CD4-positive, alpha-beta T cell treated with Interleukin-15 for 1 hour (primary cell): ENCODE results near the gene SPOP.
A peak's percentile ranks its signal among the peaks of the same experiment; 100 is the strongest.
"Not testable (repeated sequence)": the region's sequence is repeated elsewhere in the genome, so short reads cannot be mapped to it uniquely, and the experiment has no call there.

Experiments
- DNase-seq: peaks from one replicate; pipeline ENCODE4 v3.0.0-alpha.2; 2020

The SPOP gene

GRCh38 chr17:49570540-49571242, 107.2 kb downstream of the SPOP start:
- no peak for DNase-seq

DNA sequence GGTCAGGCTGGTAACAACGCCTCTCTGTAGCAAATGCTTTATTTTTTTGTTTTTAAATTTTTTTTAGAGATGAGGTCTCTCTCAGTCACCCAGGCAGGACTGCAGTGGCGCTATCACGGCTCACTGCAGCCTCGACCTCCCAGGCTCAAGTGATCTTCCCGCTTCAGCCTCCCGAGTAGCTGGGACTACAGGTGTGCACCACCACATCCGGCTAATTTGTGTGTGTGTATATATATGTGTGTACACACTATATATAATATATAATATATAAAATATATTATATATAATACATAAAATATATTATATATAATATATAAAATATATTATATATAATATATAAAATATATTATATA, 109.2 kb downstream of the SPOP start:
- DNase-seq, result not testable (repeated sequence)

GRCh38 chr17:49567871-49568694, 109.8 kb downstream of the SPOP start:
- DNase-seq, result peak; percentile 83

DNA sequence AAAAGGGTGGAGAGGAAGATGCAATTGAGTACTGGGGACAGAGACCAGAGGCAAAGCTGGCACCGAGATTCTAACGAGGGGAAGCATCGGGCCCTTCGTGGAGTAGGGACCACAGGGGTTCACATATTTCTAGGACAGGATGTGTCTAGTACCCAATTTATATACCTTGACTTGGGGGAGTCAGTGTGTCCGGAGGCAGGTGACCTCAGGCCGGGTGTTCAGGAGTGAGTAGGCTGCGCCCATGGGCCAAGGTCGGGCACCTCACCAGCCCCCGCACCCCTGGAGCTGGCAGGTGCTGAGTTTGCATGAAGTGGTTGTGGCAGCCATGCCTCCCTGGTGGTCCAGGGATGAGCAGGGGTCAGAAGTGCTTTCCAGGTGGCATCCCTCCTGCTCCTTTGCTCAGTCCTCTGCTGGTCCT, 110.8 kb downstream of the SPOP start:
- DNase-seq, result no peak

- no peak for DNase-seq
Observed at GRCh38 chr17:49566668-49567071, 111.2 kb downstream of the SPOP start.

- no peak for DNase-seq
Observed at GRCh38 chr17:49565948-49566491, 111.9 kb downstream of the SPOP start.

DNA sequence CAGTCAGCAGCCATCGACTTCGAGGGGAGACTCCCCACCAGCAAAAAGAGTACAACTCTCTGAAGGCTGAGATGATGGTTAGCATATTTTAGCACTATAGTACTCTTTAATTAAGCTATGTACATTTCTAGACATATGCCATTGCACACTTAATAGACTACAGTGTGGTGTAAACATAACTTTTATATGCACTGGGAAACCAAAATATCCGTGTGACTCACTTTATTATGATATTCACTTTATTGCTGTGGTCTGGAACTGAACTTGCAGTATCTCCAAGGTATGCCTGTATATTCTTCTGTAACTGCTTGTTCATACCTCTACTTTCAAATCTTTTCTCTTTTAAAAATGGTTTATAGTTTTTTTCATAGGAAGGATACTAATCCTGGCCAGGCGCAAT, 113.3 kb downstream of the SPOP start:
- DNase-seq, result no peak

DNA sequence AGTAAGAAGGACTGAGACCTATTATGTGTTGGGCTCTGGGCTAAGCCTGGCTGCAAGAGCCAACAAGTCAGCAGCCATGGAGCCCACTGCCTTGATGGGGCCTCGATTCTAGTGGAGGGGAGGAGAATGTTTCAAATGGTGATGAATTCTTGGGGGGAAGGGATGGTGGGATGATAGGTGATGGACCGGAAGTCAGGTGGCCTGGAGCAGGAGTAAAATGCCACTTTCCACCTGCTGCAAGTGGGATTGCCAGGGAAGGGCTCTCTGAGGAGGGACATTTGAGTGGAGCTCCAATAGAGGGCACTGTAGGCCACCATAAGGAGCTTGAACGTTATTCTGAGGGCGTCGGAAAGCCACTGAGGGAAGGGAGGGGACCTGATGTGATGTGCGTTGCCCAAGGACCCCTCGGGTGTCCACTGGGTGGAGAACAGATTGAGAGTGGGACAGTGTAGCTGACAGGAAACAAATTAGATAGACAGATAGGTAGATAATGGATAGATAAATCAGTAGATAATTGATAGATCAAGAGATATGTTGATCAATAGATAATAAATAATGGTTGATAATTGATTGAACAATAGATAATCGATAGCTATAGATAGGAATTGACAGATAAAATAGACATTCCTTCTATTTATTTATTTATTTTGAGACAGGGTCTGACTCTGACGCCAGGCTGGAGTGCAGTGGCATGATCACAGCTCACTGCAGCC, 120.4 kb downstream of the SPOP start:
- DNase-seq, result peak; percentile 35

DNA sequence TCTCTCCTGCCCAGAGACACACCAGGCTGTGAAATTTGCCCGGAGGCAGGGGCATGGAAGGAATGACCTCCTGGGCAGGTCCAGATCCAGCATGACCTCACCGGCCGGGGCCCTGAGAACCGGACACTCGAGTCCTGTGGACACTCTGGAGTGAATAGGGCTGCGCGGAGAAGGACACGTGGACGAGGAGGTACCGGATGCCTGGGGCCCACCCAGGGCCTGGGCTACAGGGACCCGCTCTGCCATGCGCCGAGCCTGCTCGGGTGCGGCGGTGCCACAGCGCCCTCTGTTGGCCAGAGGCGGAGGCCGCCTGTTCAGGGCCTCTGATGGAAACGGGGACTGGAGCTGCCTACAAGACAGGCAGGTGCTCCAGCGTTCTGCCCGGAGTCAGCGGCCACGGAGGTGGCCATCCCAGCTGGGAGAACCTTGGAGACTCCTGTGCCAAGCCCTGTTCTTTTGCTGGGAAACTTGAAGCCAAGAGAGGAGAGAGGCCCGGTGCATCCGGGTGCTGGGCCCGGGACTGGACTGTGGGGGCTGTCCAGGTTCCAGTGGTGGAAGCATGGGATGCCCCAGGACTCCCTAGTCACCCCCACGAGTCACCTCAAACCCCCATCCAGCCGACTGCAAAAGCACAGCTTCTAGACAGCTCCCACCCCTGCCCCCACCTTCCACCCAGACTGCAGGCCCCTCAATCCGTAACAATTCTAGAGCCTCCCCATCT, 121.5 kb downstream of the SPOP start:
- DNase-seq, result peak; percentile 79

- no peak for DNase-seq
Observed at GRCh38 chr17:49555495-49556222, 122.2 kb downstream of the SPOP start.

DNA sequence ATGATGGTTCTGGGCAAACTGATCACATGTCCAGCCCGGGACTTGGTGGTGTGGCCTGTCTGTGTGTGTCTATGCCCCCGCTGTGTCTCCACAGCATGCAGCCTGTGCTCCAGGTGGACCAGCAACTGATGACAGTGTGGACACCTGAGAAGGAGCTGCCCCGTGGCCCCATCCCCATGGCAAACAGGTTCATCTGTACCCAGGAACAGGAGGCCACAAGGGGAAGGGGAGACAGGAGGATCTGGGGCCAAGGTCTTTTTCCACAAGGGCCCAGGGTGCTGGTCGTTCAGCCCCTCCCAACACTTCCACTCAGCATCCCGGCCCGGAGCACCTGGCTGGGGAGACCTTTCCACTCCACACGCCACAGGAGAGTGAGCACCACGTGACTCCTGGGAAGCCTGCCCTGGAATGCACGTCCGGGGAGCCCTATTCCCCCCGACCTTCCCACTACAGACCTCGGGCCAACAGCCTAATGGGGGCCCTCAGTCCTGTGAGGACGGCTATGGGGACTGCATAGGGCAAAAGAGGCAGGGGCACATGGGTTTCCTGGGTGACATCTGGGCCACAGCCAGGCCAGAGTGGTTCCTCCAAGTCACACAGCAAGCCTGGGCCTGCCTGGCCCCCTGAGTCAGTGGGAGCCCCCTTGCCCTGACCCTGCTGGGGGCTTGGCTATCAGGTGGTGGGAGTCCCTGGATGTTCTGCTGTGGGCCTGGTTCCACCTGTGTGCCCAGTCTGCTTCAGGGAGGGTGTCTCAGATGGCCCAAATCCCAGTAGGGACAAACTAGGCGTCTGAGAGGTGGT, 123.0 kb downstream of the SPOP start:
- no peak for DNase-seq

DNA sequence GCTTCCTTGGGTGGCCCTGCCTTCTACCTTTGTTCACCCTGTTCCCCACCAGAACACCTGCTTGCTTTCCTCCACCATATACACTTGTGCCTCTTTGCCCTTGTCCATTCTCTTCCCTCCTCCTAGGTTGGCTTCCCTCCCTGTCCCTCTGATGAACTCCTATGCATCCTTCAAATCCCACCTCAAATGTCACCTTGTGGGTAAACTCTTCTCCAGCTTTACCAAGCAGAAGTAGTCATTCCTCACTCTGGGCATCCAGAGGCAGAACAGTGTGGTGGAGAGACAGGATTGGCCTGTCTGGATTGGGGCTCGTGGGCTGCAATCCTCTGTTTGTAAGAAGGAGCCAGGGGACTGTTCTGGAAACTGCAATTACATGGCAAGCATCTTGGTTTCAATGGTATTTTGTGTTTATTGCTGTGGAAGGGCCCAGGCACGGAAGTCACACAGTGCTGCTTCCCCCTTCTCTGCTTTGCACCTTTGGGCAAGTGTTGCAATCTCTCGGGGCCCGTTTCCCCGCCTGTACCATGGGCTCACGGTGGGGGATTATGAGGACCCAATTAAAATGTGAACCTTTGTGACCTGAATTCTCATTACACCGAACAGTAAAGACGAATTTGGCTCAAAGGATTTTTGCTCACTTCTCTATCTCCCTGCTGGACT, 124.1 kb downstream of the SPOP start:
- no peak for DNase-seq

GRCh38 chr17:49552070-49552751, 125.7 kb downstream of the SPOP start:
- DNase-seq, result no peak

DNA sequence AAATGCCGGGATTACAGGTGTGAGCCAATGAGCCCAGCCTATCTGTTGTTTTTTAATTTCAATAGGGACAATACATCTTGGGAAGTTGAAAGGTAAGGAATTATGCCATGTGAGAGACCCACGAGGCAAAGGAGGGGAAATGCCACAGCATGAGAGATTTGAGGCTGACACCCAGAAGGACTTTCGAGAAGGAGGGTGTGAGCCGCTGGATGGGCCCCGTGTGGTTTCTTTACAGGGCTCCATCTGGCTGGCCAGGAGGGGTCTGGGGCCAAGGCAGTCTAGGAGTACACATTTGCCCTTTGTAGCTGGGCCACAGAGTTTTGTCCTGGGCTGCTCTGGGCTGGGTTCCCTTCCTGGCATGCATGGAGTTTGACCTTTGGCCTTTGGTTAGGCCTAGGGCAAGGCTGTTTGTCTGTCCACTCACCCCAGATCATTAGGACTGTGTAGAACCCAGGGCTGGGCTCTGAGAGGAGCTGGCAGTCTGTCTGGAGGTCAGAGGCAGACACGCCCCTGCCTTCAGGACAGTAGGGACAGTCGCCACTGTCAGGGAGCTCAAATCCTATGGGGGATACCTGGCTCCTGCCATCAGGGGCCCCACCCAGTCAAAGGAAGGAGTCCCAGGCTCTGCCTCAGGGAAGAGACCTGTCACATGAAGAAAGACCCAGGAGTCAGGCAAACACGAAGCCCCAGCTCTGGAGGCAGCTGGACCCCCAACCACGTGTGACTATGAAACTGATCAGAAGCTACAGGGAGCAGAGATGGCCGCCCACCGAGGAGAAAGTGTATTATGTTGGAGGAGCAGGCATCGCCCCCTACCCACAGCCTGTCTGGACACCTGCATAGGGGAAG, 126.5 kb downstream of the SPOP start:
- DNase-seq, result no peak

DNA sequence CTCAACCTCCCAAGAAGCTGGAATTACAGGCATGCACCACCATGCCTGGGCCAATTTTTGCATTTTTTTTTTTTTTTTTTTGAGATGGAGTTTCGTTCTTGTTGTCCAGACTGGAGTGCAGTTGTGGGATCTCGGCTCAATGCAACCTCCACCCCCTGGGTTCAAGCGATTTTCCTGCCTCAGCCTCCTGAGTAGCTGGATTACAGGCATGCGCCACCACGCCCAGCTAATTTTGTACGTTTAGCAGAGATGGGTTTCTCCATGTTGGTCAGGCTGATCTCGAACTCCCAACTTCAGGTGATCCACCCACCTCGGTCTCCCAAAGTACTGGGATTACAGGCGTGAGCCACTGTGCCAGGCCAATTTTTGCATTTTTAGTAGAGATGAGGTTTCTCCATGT, 127.1 kb downstream of the SPOP start:
- not testable (repeated sequence) for DNase-seq

DNA sequence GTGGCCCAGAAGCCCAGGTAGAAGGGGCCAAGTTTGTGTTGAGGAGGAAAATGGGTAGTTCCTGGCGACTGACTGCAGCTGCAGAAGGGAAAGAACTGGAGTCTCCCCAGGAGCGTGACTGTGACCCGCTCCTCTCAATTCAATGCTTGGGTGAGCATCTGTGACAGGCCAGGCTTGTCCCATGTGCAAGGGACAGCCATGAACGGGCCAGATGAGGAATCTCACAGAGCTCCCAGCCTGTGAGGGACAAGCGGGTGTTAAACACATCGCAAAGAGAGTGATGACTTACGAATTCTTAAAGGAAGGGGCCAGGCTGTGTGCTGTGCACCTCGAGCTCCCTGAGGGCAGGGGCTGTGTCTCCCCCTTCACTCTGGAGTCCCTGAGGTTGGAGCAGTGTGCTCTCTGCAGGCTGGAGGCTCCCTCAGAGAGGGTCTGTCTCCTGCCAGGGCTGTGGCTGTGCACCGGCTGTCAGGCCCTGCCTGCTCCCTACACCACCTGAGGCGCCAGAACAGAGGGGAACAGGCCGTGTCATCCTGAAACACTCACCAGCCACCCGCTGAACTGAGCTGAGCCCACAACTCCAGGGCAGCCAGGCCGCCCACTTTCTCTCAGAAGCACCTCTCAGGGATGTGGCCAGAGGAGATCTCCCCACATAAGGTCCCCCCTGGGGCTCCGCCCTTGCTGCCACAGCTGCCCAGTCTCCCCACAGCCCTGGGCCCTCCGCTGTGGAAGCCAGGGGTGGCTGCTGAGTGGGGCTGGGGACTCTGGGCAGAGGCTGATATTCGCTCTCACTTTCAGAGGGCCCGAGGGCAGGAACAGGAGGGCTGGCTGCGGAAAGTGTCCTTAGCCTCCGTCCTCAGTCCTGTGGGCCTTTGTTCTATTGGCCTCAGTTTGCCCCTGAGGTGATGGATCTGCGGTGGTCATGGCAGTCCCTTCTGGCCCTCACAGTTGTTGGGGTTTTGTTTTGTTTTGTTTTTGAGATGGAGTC, 127.9 kb downstream of the SPOP start:
- DNase-seq, result no peak

GRCh38 chr17:49549311-49549605, 128.6 kb downstream of the SPOP start:
- DNase-seq, result no peak
